GM12878 (cell line): Measurements from ENCODE around the gene DCTN2. TPM values are rescaled to one million over a fixed set of nuclear protein-coding genes. Genes with fewer than 3 reads are reported as not detected.

Source experiments
- ATAC-seq: fragments of 200-7000 bp; cut with Tn5 transposase; 3 replicates; pipeline ENCODE4 v1.9.1; 2020; ENCODE audit warnings: mild to moderate bottlenecking, moderate library complexity
- BruUV-seq: library from RNA; stranded (reverse); fragments of 400-500 nt; replicated peaks from 2 replicates; lab custom pipeline; 2021; lab: Mats Ljungman, UMichigan
- CTCF ChIA-PET: fragments of 300-600 bp; sonication (Branson Sonifier 250); formaldehyde crosslinking; extraction: SDS; loops from one replicate; lab custom pipeline; 2021; ENCODE audit warnings: inconsistent platforms; lab: Yijun Ruan, JAX
- POLR2A ChIA-PET: fragments of 350-600 bp; formaldehyde crosslinking; extraction: SDS; loops from one replicate; lab custom pipeline; 2021; ENCODE audit warnings: inconsistent platforms; lab: Charles Lee
- RAD21 ChIA-PET: fragments of 300-600 bp; sonication (Branson Sonifier 250); formaldehyde crosslinking; loops from one replicate; lab custom pipeline; 2023; ENCODE audit warnings: antibody characterized with exemption; ENCODE audit not compliant: unreplicated experiment; lab: Charles Lee
- SMC1A ChIA-PET: fragments of 300-600 bp; sonication (Branson Sonifier 250); formaldehyde crosslinking; loops from one replicate; lab custom pipeline; 2023; ENCODE audit not compliant: unreplicated experiment, uncharacterized antibody; lab: Charles Lee
- DNase-seq: peaks from one replicate; pipeline ENCODE4 v3.0.0-alpha.2; 2011; ENCODE audit warnings: low read depth, low spot score
- FAIRE-seq: peaks from 3 replicates; lab custom pipeline; 2011; peaks lifted over from hg19 to GRCh38; lab: Jason Lieb, UNC
- H2AFZ ChIP-seq: 2 replicates; pipeline ENCODE4 v1.6.0; 2011; ENCODE audit warnings: low read depth, low read length, control low read depth; ENCODE audit not compliant: control insufficient read depth
- H3K27ac ChIP-seq: 2 replicates; pipeline ENCODE4 v1.5.1; 2011; ENCODE audit warnings: control low read depth; ENCODE audit not compliant: control insufficient read depth, insufficient read depth
- H3K27me3 ChIP-seq, 2 experiments: replicated peaks in 1 of 2; 2 replicates each; pipeline versions ENCODE4 v1.6.0 to v1.6.1; 2011; ENCODE audit warnings: low read length in 1 of 2; ENCODE audit not compliant: control insufficient read depth in 2 of 2, insufficient read depth in 2 of 2
- H3K36me3 ChIP-seq, 2 experiments: 2 replicates each; pipeline ENCODE4 v1.5.1; 2011; ENCODE audit warnings: low read length in 1 of 2; ENCODE audit not compliant: control insufficient read depth in 2 of 2, insufficient read depth in 2 of 2
- H3K4me1 ChIP-seq: 2 replicates; pipeline ENCODE4 v1.6.1; 2011; ENCODE audit warnings: mild to moderate bottlenecking, low read length, moderate library complexity, mixed read lengths; ENCODE audit not compliant: control insufficient read depth, insufficient read depth
- H3K4me2 ChIP-seq: 2 replicates; pipeline ENCODE4 v1.6.0; 2011; ENCODE audit warnings: control low read depth; ENCODE audit not compliant: control insufficient read depth, insufficient read depth
- H3K4me3 ChIP-seq: fragments of 200-600 bp; sonication (generic); 2 replicates; pipeline ENCODE4 v1.5.1; 2016
- H3K79me2 ChIP-seq: 2 replicates; pipeline ENCODE4 v1.6.0; 2011; ENCODE audit warnings: low read length; ENCODE audit not compliant: control insufficient read depth, insufficient read depth
- H3K9ac ChIP-seq: 2 replicates; pipeline ENCODE4 v1.8.0; 2011; ENCODE audit warnings: low read length, control low read depth, mixed read lengths; ENCODE audit not compliant: control insufficient read depth, insufficient read depth
- H3K9me3 ChIP-seq: replicated peaks from 3 replicates; pipeline ENCODE4 v1.5.1; 2011; ENCODE audit warnings: mild to moderate bottlenecking, low read length; ENCODE audit not compliant: control insufficient read depth, insufficient read depth
- H4K20me1 ChIP-seq: 2 replicates; pipeline ENCODE4 v1.6.0; 2011; ENCODE audit not compliant: control insufficient read depth, insufficient read depth
- CEBPB ChIP-seq, 2 experiments: fragments of 150-350 bp in 1 of 2; IDR thresholded peaks; 2 replicates each; pipeline ENCODE4 v1.6.1; 2012 to 2014; ENCODE audit warnings: low read depth in 2 of 2, low read length in 2 of 2, borderline replicate concordance in 1 of 2, inconsistent platforms in 1 of 2
- CREM ChIP-seq: IDR thresholded peaks from 2 replicates; pipeline ENCODE4 v1.6.1; 2014; ENCODE audit warnings: antibody characterized with exemption, low read depth
- E2F8 ChIP-seq: fragments of 450-650 bp; IDR thresholded peaks from 2 replicates; pipeline ENCODE4 v1.6.1; 2018; ENCODE audit warnings: mild to moderate bottlenecking, low read depth, moderate library complexity; ENCODE audit not compliant: partially characterized antibody
- EED ChIP-seq: sonication (generic); IDR thresholded peaks from 2 replicates; pipeline ENCODE4 v1.6.1; 2016; ENCODE audit warnings: antibody characterized with exemption, low read depth
- ETV6 ChIP-seq, 2 experiments: fragments of 450-650 bp in 1 of 2; IDR thresholded peaks in 1 of 2; conservative IDR thresholded peaks in 1 of 2; 2 replicates each; pipeline ENCODE4 v1.6.1; 2014; ENCODE audit warnings: antibody characterized with exemption in 1 of 2, borderline replicate concordance in 1 of 2, low read depth in 1 of 2, mild to moderate bottlenecking in 1 of 2, moderate library complexity in 1 of 2
- IRF5 ChIP-seq: fragments of 450-650 bp; IDR thresholded peaks from 2 replicates; pipeline ENCODE4 v1.6.1; 2017; ENCODE audit warnings: borderline replicate concordance
- KLF5 ChIP-seq: fragments of 450-650 bp; IDR thresholded peaks from 2 replicates; pipeline ENCODE4 v1.6.1; 2014; ENCODE audit warnings: mild to moderate bottlenecking; ENCODE audit not compliant: partially characterized antibody
- RAD21 ChIP-seq: IDR thresholded peaks from 2 replicates; pipeline ENCODE4 v1.6.1; 2011; ENCODE audit warnings: mild to moderate bottlenecking, low read depth, low read length, moderate library complexity; ENCODE audit not compliant: insufficient read depth
- RFX5 ChIP-seq: IDR thresholded peaks from 2 replicates; pipeline ENCODE4 v1.6.1; 2011; ENCODE audit warnings: low read depth, low read length, improper control_type of control experiment
- SIX5 ChIP-seq: IDR thresholded peaks from 2 replicates; pipeline ENCODE4 v1.6.1; 2011; ENCODE audit warnings: mild to moderate bottlenecking, low read depth, low read length, moderate library complexity; ENCODE audit not compliant: severe bottlenecking
- SMARCA5 ChIP-seq: fragments of 450-650 bp; IDR thresholded peaks from 2 replicates; pipeline ENCODE4 v1.6.1; 2017; ENCODE audit warnings: mild to moderate bottlenecking
- SREBF1 ChIP-seq: IDR thresholded peaks from 2 replicates; pipeline ENCODE4 v1.6.1; 2012; ENCODE audit warnings: mild to moderate bottlenecking, low read length
- ZNF592 ChIP-seq: fragments of 450-650 bp; IDR thresholded peaks from 2 replicates; pipeline ENCODE4 v1.6.1; 2017; ENCODE audit warnings: mild to moderate bottlenecking, moderate library complexity
- WGBS: methylation state at CpG from one replicate; pipeline ENCODE4 v1.1.6; 2016; ENCODE audit warnings: low lambda C conversion rate; ENCODE audit not compliant: insufficient replicate concordance, insufficient coverage; ENCODE audit errors: missing lambda C conversion rate; 5-methylcytosine and 5-hydroxymethylcytosine counted together
- in situ Hi-C: fragments of 300-500 bp; cut with MboI; formaldehyde crosslinking; loops from 9 replicates; pipeline ENCODE4 v1.14.3; 2018; ENCODE audit warnings: mixed read lengths
- intact Hi-C: fragments of 100-400 bp; cut with micrococcal nuclease; formaldehyde crosslinking; loops from one replicate; pipeline ENCODE4 v1.14.2; 2022; ENCODE audit not compliant: unreplicated experiment
- polyA plus RNA-seq, 11 experiments: library from polyadenylated mRNA; depleted of rRNA in 4 of 11; unstranded in 6 of 11; stranded (reverse) in 5 of 11; fragments of >200 nt; fragmentation: Nextera tagmentation in 4 of 11; fragmentation: Illumina TruSeq in 1 of 11; extraction: Ambion mirVana in 4 of 11; extraction: Trizol in 1 of 11; gene quantifications; 1 replicate in 1 of 11; 2 replicates in 10 of 11; pipeline versions ENCODE4 v1.2.1 to v1.2.3, GENCODE V29; 2011 to 2016; ENCODE audit warnings: inconsistent platforms in 2 of 11, missing spikeins in 2 of 11, low read depth in 1 of 11
- total RNA-seq, 4 experiments: library from RNA; depleted of rRNA in 3 of 4; stranded (reverse); fragments of >200 nt in 3 of 4; fragmentation: Illumina TruSeq in 1 of 4; extraction: Trizol in 1 of 4; gene quantifications; 2 replicates each; pipeline versions ENCODE4 v1.2.1 to v1.2.3, GENCODE V29; 2013 to 2021

DCTN2 gene
- total and polyA plus RNA-seq, 10 of the 15 experiments (the other 5 are each of a cell fraction or from before 2014, with no cell fraction given) = 32.3 to 171 (median 100) TPM

GRCh38 chr12:57584690-57585089 is 37.7 kb upstream of the DCTN2 start (continued):
- TF ChIP-seq IRF5 (no peak), EED (no peak)

GRCh38 chr12:57584050-57584449 is 37.1 kb upstream of the DCTN2 start:
- POLR2A ChIA-PET = interaction anchor here (1.3 to 1.5 kb wide), 2 partner anchors 9 to 125 kb away, joined by 3 to 5 read pairs; no protein-coding TSS in a partner anchor
- RAD21 ChIA-PET = interaction anchor here (0.6 to 5.3 kb wide), 9 partner anchors 30 to 160 kb away, joined by 3 to 28 read pairs (median 5); partner anchors contain the start of genes OS9 and TSPAN31
- TF ChIP-seq RAD21 (no peak), KLF5 (no peak), CEBPB (IDR thresholded peaks at IDR 0.05; ENCODE audit: borderline replicate concordance in 1 of 2, low read depth in 2 of 2, low read length in 2 of 2) (no peak), E2F8 (no peak), ETV6 (conservative IDR thresholded peaks at IDR 0.05 in 1 of 2, IDR thresholded peaks at IDR 0.05 in 1 of 2; ENCODE audit: borderline replicate concordance in 1 of 2, low read depth in 1 of 2) (no peak), SREBF1 (no peak), SMARCA5 (no peak), SIX5 (no peak), RFX5 (no peak), CREM (no peak), ZNF592 (no peak)

More at GRCh38 chr12:57584050-57584449, 37.1 kb upstream of the DCTN2 start:
- Histone ChIP-seq H2AFZ (no peak overlapping the region), H3K4me1 (no peaks in the 10 kb centered on the region), H3K27me3 (no peaks in the 10 kb centered on the region; a peak in 1 of 4 replicates), H3K9me3 (no peaks in the 10 kb centered on the region), H3K27ac (no peak overlapping the region), H3K4me3 (no peak overlapping the region), H3K79me2 (no peaks in the 10 kb centered on the region), H3K4me2 (no peak overlapping the region), H3K36me3 (no peaks in the 10 kb centered on the region), H3K9ac (no peak overlapping the region), H4K20me1 (no peaks in the 10 kb centered on the region)
- no peak for ATAC-seq
- WGBS = 75% methylated on average over 2 of the region's 2 CpGs
- no TSS peak for BruUV-seq
- intact Hi-C loops (loop anchor here (10.0 kb wide), 1 partner anchor 321 kb away; no protein-coding TSS in a partner anchor), in situ Hi-C loops (no loop called here)
- FAIRE-seq = no peak
- CTCF ChIA-PET = interaction anchor here (0.8 to 7.8 kb wide), 26 partner anchors 8 to 257 kb away, joined by 3 to 119 read pairs (median 8); partner anchors contain the start of genes B4GALNT1, GLI1 and PIP4K2C
- SMC1A ChIA-PET = interaction anchor here (0.9 to 4.2 kb wide), 10 partner anchors 9 to 320 kb away, joined by 3 to 16 read pairs (median 6); partner anchors contain the start of gene TSPAN31
- no peak for DNase-seq
